Left colon (tissue), 2 donors: ENCODE results near the gene POMC. TPM values are rescaled to one million over a fixed set of nuclear protein-coding genes. Genes with fewer than 3 reads are reported as not detected.
A peak's percentile ranks its signal among the peaks of the same experiment; 100 is the strongest.
"Not testable (repeated sequence)": the region's sequence is repeated elsewhere in the genome, so short reads cannot be mapped to it uniquely, and the experiment has no call there.

Experiments used
- ATAC-seq: fragments of 200-7000 bp; cut with Tn5 transposase; one replicate; pipeline ENCODE4 v1.9.1; 2020; ENCODE audit warnings: mild to moderate bottlenecking, moderate library complexity
- DNase-seq, 2 donors: peaks; one replicate each; pipeline ENCODE4 v3.0.0-alpha.2; 2020
- intact Hi-C, 2 donors: fragments of 100-400 bp; cut with DNase I in 1 of 2; cut with micrococcal nuclease in 1 of 2; formaldehyde crosslinking; loops; one replicate each; pipeline versions ENCODE4 v1.11.2 to v1.14.0; 2022; cut with DNase I, micrococcal nuclease
- total RNA-seq, 2 donors: library from RNA; stranded (reverse); fragmentation: NEBNext Ultra II Directional; extraction: Animal tissue kit (Norgen Biotek cat#: 25700); gene quantifications; one replicate each; pipeline ENCODE4 v1.2.1, GENCODE V29; 2021
- donor health status: DM: no; HTN: no; CAD: no.
- donor health status: DM: yes; HTN: yes; CAD: no.

Gene POMC
- total RNA-seq, 2 donors from 2014 or later: 0.31 to 0.59 TPM

- ATAC-seq, DNase-seq, intact Hi-C loops: not testable (repeated sequence)
Measured at GRCh38 chr2:25150993-25151392, 17.4 kb downstream of the POMC start.

GRCh38 chr2:25149646-25150045 is 18.7 kb downstream of the POMC start:
- DNase-seq (no peak), ATAC-seq (no peak)
- intact Hi-C loops: no loop called here

GRCh38 chr2:25146896-25147295 is 21.5 kb downstream of the POMC start:
- no peak for ATAC-seq
- no peak for DNase-seq
- intact Hi-C loops: no loop called here

GRCh38 chr2:25145803-25146202 is 22.6 kb downstream of the POMC start:
- DNase-seq (no peak), ATAC-seq (no peak)
- intact Hi-C loops: no loop called here

GRCh38 chr2:25141120-25141519 is 27.3 kb downstream of the POMC start:
- intact Hi-C loops: no loop called here
- no peak for DNase-seq
- no peak for ATAC-seq

- ATAC-seq, intact Hi-C loops, DNase-seq: not testable (repeated sequence)
Measured at GRCh38 chr2:25140535-25140934, 27.8 kb downstream of the POMC start.

- ATAC-seq (no peak), DNase-seq (no peak)
- intact Hi-C loops: no loop called here
Measured at GRCh38 chr2:25132693-25133092, 35.7 kb downstream of the POMC start.

GRCh38 chr2:25132299-25132635 is 36.1 kb downstream of the POMC start:
- no peak for DNase-seq
- intact Hi-C loops: no loop called here
- no peak for ATAC-seq

- ATAC-seq: peak; percentile 85
- DNase-seq: peak; percentile 50 to 67
- intact Hi-C loops: no loop called here
Measured at GRCh38 chr2:25131567-25132298, 36.6 kb downstream of the POMC start.

GRCh38 chr2:25131253-25131566 is 37.2 kb downstream of the POMC start:
- intact Hi-C loops: no loop called here
- ATAC-seq (no peak), DNase-seq (no peak)

GRCh38 chr2:25129901-25130520 is 38.4 kb downstream of the POMC start:
- intact Hi-C loops: loop anchor here (1.0 to 10.0 kb wide), 2 partner anchors 155 kb away; partner anchors contain the start of gene DNAJC27 (in 1 of the 2)
- no peak for ATAC-seq
- no peak for DNase-seq

- intact Hi-C loops: loop anchor here in 1 of 2 donors (10.0 kb wide), 1 partner anchor 153 kb away; the partner anchor contains the start of gene DNAJC27
- DNase-seq (no peak), ATAC-seq (no peak)
Measured at GRCh38 chr2:25127646-25128045, 40.7 kb downstream of the POMC start.

- intact Hi-C loops: loop anchor here in 1 of 2 donors (10.0 kb wide), 1 partner anchor 152 kb away; the partner anchor contains the start of gene DNAJC27
- ATAC-seq, DNase-seq: not testable (repeated sequence)
Measured at GRCh38 chr2:25127071-25127470, 41.3 kb downstream of the POMC start.

GRCh38 chr2:25125976-25126375 is 42.4 kb downstream of the POMC start:
- no peak for ATAC-seq
- intact Hi-C loops: loop anchor here in 1 of 2 donors (10.0 kb wide), 1 partner anchor 151 kb away; the partner anchor contains the start of gene DNAJC27
- no peak for DNase-seq

GRCh38 chr2:25125189-25125588 is 43.2 kb downstream of the POMC start:
- intact Hi-C loops: loop anchor here in 1 of 2 donors (10.0 kb wide), 1 partner anchor 150 kb away; the partner anchor contains the start of gene DNAJC27
- ATAC-seq: no peak
- DNase-seq: no peak

- DNase-seq (no peak), ATAC-seq (no peak)
- intact Hi-C loops: loop anchor here in 1 of 2 donors (10.0 kb wide), 1 partner anchor 149 kb away; the partner anchor contains the start of gene DNAJC27
Measured at GRCh38 chr2:25123682-25124081, 44.7 kb downstream of the POMC start.

GRCh38 chr2:25122367-25122766 is 46.0 kb downstream of the POMC start:
- ATAC-seq (no peak), DNase-seq (no peak)
- intact Hi-C loops: loop anchor here in 1 of 2 donors (10.0 kb wide), 1 partner anchor 148 kb away; the partner anchor contains the start of gene DNAJC27

- ATAC-seq (no peak), DNase-seq (no peak)
- intact Hi-C loops: no loop called here
Measured at GRCh38 chr2:25119263-25119662, 49.1 kb downstream of the POMC start.

- intact Hi-C loops: no loop called here
- DNase-seq: no peak
- no peak for ATAC-seq
Measured at GRCh38 chr2:25116956-25117355, 51.4 kb downstream of the POMC start.

GRCh38 chr2:25115902-25116301 is 52.5 kb downstream of the POMC start:
- DNase-seq: no peak
- no peak for ATAC-seq
- intact Hi-C loops: no loop called here
